ENCODE data around the gene USP40. TPM values are rescaled to one million over a fixed set of nuclear protein-coding genes. Genes with fewer than 3 reads are reported as not detected.

Gene USP40
- total and polyA plus RNA-seq, 2 of the 8 experiments (the other 6 are each of a cell fraction or from before 2014, with no cell fraction given): 12.0 to 15.7 TPM

GRCh38 chr2:233440714-233441113 is 125.9 kb downstream of the USP40 start:
- Histone ChIP-seq H4K91ac (replicated peaks; ENCODE audit: insufficient read length, low read length) (no peak overlapping the region), H3K4me2 (ENCODE audit: insufficient read depth in 1 of 2, low read depth in 2 of 2, low read length in 2 of 2) (no peak overlapping the region), H3K18ac (ENCODE audit: extremely low read depth, low read length) (no peak overlapping the region), H3K23me2 (ENCODE audit: low read depth, low read length) (no peaks in the 10 kb centered on the region), H4K20me1 (replicated peaks in 1 of 2; ENCODE audit: control insufficient read depth in 1 of 2, insufficient read depth in 2 of 2, low read length in 2 of 2) (peaks cover 3 to 11% of the 10 kb centered on the region in 2 experiments), H2BK5ac (ENCODE audit: low read depth, low read length) (no peak overlapping the region; the same call in 1 of the 2 replicates), H2AK5ac (ENCODE audit: low read depth, low read length) (no peak overlapping the region), H3K79me1 (ENCODE audit: low read depth, low read length) (no peaks in the 10 kb centered on the region), H2BK12ac (ENCODE audit: low read depth, low read length) (no peak overlapping the region), H3K36me3 (ENCODE audit: control insufficient read depth in 2 of 4, insufficient read depth in 4 of 4, low read length in 3 of 4) (no peaks in the 10 kb centered on the region; a peak in 2 of 8 replicates), H3K14ac (ENCODE audit: insufficient read length) (no peak overlapping the region), H3K9ac (replicated peaks in 1 of 4; ENCODE audit: extremely low read depth in 1 of 4, low read depth in 3 of 4, low read length in 3 of 4) (no peak overlapping the region), H2AFZ (ENCODE audit: low read length) (no peak overlapping the region), H4K8ac (ENCODE audit: extremely low read depth, insufficient read depth, low read length) (no peak overlapping the region), H3K27me3 (replicated peaks in 1 of 4; ENCODE audit: control insufficient read depth in 3 of 4, extremely low read depth in 1 of 4, insufficient read depth in 3 of 4, low read length in 3 of 4) (no peaks in the 10 kb centered on the region), H2BK120ac (replicated peaks; ENCODE audit: low read depth, low read length) (no peak overlapping the region), H3K4me1 (replicated peaks in 1 of 4; ENCODE audit: control insufficient read depth in 3 of 4, insufficient read depth in 4 of 4, low read length in 3 of 4) (no peaks in the 10 kb centered on the region), H3K4ac (replicated peaks; ENCODE audit: insufficient read length, low read depth, low read length) (no peak overlapping the region), H3K27ac (ENCODE audit: low read depth, low read length) (no peak overlapping the region), H2BK15ac (ENCODE audit: low read length) (no peak overlapping the region), H3K4me3 (ENCODE audit: extremely low read depth in 1 of 4, insufficient read depth in 2 of 4, low read depth in 3 of 4, low read length in 4 of 4) (no peak overlapping the region), H3K23ac (ENCODE audit: insufficient read length) (no peak overlapping the region), H3K9me3 (ENCODE audit: insufficient read depth in 2 of 2, low read depth in 1 of 2, low read length in 1 of 2) (no peaks in the 10 kb centered on the region), H3K56ac (replicated peaks; ENCODE audit: insufficient read length, low read depth, low read length) (no peak overlapping the region), H4K5ac (ENCODE audit: insufficient read length, low read depth, low read length) (no peak overlapping the region), H3K79me2 (ENCODE audit: control insufficient read depth in 1 of 2, insufficient read depth in 2 of 2, low read length in 2 of 2) (no peaks in the 10 kb centered on the region), H2BK20ac (ENCODE audit: low read length) (no peak overlapping the region)
- ChIA-PET POLR2A (ENCODE audit: partially characterized antibody) (no interaction called here), CTCF (ENCODE audit: partially characterized antibody) (interaction anchor here (0.7 to 7.7 kb wide), 8 partner anchors 9 to 120 kb away, joined by 3 to 77 read pairs (median 4); no protein-coding TSS in a partner anchor)
- WGBS, 2 experiments (ENCODE audit: extremely low coverage in 1 of 2, insufficient coverage in 1 of 2, insufficient read length in 1 of 2, insufficient replicate concordance in 2 of 2, low coverage in 1 of 2, low lambda C conversion rate in 2 of 2, missing lambda C conversion rate in 1 of 2): 93% methylated on average over 9 of the region's 9 CpGs; no CpG with 5 or more reads in 1 of the 2 experiments
- no peak for DNase-seq (ENCODE audit: low read depth in 1 of 2, low spot score in 2 of 2)
- no peak for FAIRE-seq
- TF ChIP-seq POU5F1 (IDR thresholded peaks at IDR 0.05; ENCODE audit: low read depth, low read length) (no peak), CTBP2 (IDR thresholded peaks at IDR 0.05; ENCODE audit: borderline replicate concordance, insufficient read depth, insufficient read length, low read length) (no peak), YY1 (IDR thresholded peaks at IDR 0.05; ENCODE audit: low read depth, low read length) (no peak), SUZ12 (IDR thresholded peaks at IDR 0.05; ENCODE audit: low read length) (no peak), ATF2 (IDR thresholded peaks at IDR 0.05; ENCODE audit: low read length) (no peak), CTCF (IDR thresholded peaks at IDR 0.05; ENCODE audit: control extremely low read depth in 1 of 3, insufficient read depth in 1 of 3, low read depth in 1 of 3, low read length in 3 of 3) (no peak), RAD21 (IDR thresholded peaks at IDR 0.05 in 1 of 2, conservative IDR thresholded peaks at IDR 0.05 in 1 of 2; ENCODE audit: low read depth in 2 of 2, low read length in 2 of 2) (no peak), E2F6 (IDR thresholded peaks at IDR 0.05) (no peak)
